NT2/D1 (cell line): Measurements from ENCODE around the gene FBXL4.

ENCODE experiments used
- SUZ12 ChIP-seq: IDR thresholded peaks from 2 replicates; pipeline ENCODE4 v1.6.1; 2011; ENCODE audit not compliant: insufficient read length, insufficient read depth; ENCODE audit errors: extremely low read depth
- YY1 ChIP-seq: IDR thresholded peaks from 2 replicates; pipeline ENCODE4 v1.6.1; 2011; ENCODE audit not compliant: insufficient read length, insufficient read depth
- ZNF274 ChIP-seq: IDR thresholded peaks from 2 replicates; pipeline ENCODE4 v1.6.1; 2011; ENCODE audit warnings: mild to moderate bottlenecking, low read depth, low read length

- no peak for TF ChIP-seq ZNF274
- TF ChIP-seq YY1: no peak
- TF ChIP-seq SUZ12: no peak
Observed at GRCh38 chr6:98944598-98945081, 3.1 kb downstream of the FBXL4 start.
